Metanephros (tissue), 1 donor: ENCODE data around the gene TPBGL. TPM values are rescaled to one million over a fixed set of nuclear protein-coding genes. Genes with fewer than 3 reads are reported as not detected.

ENCODE experiments used
- total RNA-seq: library from RNA; depleted of rRNA; stranded (reverse); fragments of >200 nt; gene quantifications from one replicate; pipeline ENCODE4 v1.2.3, GENCODE V29; 2014

TPBGL gene, protein sequence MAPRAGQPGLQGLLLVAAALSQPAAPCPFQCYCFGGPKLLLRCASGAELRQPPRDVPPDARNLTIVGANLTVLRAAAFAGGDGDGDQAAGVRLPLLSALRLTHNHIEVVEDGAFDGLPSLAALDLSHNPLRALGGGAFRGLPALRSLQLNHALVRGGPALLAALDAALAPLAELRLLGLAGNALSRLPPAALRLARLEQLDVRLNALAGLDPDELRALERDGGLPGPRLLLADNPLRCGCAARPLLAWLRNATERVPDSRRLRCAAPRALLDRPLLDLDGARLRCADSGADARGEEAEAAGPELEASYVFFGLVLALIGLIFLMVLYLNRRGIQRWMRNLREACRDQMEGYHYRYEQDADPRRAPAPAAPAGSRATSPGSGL
- total RNA-seq, result 0.06 TPM

DNA sequence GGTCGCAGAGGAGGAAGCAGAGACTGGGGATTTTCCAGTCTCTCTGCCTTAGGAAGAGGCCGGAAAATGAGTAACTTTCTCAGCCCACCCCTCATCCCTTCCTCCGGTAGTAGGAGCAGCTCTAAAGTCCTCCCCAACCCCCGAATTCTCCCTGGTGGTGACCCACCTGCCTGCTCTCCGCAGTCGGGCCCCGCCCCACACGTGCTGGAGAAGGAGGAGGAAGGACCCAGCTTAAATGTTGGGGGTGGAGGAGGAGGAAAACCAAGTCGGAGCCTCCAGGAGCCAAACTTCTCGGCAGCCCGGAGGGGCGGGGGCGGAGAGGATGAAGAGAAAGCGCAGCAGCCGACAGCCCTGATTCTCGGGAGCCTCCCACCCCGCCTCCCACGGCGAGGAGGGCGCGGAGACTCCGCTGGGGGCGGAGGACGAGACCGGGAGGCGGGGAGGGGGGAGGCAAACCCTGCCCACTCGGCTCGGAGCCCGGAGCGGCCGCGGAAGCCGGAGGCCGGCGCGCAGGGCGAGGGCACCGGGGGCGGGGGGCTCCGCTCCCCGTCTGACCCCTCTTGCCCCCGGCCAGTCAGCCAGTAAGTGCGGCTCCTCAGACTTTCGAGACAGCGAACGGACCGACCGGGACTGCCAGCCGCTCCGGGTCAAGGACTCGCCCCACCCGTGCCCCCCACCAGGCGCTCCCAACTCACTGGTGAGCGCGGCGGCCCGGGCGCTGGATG is at the start of gene TPBGL:
TPBGL (plus strand) TSS at position 464 of the 725 bp plus-strand sequence. CDS start 276 bp downstream, outside the sequence.

Other genes with a start within 250 kb of the TPBGL start
- not detected for gene OR2AT4, start 143.9 kb upstream of the TPBGL start, total RNA-seq
- 15.9 TPM for gene SLCO2B1, start 89.7 kb upstream of the TPBGL start, total RNA-seq
- 30.6 TPM for gene ARRB1, start 110.9 kb downstream of the TPBGL start, total RNA-seq
- gene RPS3, start 158.7 kb downstream of the TPBGL start, total RNA-seq, result 1,408 TPM
- gene KLHL35, start 192.4 kb downstream of the TPBGL start, total RNA-seq, result 1.9 TPM